Endothelial cell of umbilical vein (primary cell): Measurements from ENCODE around the gene SEMA3A. TPM values are rescaled to one million over a fixed set of nuclear protein-coding genes. Genes with fewer than 3 reads are reported as not detected.

Experiments used
- BruUV-seq: library from RNA; stranded (reverse); fragments of 400-500 nt; replicated peaks from 2 replicates; lab custom pipeline; 2021; lab: Mats Ljungman, UMichigan
- CTCF ChIA-PET: fragments of 300-600, 350-600 bp; sonication (Branson Sonifier 250); formaldehyde crosslinking; loops from one replicate; lab custom pipeline; 2021; ENCODE audit warnings: antibody characterized with exemption, inconsistent platforms; lab: Charles Lee
- POLR2A ChIA-PET: fragments of 300-600, 350-600 bp; sonication (Branson Sonifier 250); formaldehyde crosslinking; loops from one replicate; lab custom pipeline; 2021; ENCODE audit warnings: antibody characterized with exemption, inconsistent platforms; lab: Charles Lee
- DNase-seq: peaks from one replicate; pipeline ENCODE4 v3.0.0-alpha.2; 2011; ENCODE audit warnings: low read depth, low spot score
- FAIRE-seq: peaks from 2 replicates; lab custom pipeline; 2011; peaks lifted over from hg19 to GRCh38; lab: Jason Lieb, UNC
- H2AFZ ChIP-seq: 2 replicates; pipeline ENCODE4 v1.6.0; 2012; ENCODE audit warnings: low read depth, low read length, control low read depth, inconsistent platforms
- H3K27ac ChIP-seq: 2 replicates; pipeline ENCODE4 v1.5.1; 2011; ENCODE audit warnings: low read depth, mild to moderate bottlenecking, control low read depth, low read length, moderate library complexity; ENCODE audit not compliant: insufficient read depth
- H3K27me3 ChIP-seq, 2 experiments: 2 replicates each; pipeline versions ENCODE4 v1.6.0 to v1.6.1; 2011; ENCODE audit warnings: low read length in 2 of 2, mixed read lengths in 1 of 2; ENCODE audit not compliant: control insufficient read depth in 2 of 2, insufficient read depth in 2 of 2
- H3K36me3 ChIP-seq, 2 experiments: 2 replicates in 1 of 2; 3 replicates in 1 of 2; pipeline ENCODE4 v1.5.1; 2011; ENCODE audit warnings: low read length in 2 of 2, mild to moderate bottlenecking in 1 of 2, moderate library complexity in 1 of 2; ENCODE audit not compliant: control insufficient read depth in 2 of 2, insufficient read depth in 2 of 2; ENCODE audit errors: extremely low read depth in 1 of 2
- H3K4me1 ChIP-seq: 3 replicates; pipeline ENCODE4 v1.5.1; 2011; ENCODE audit warnings: mild to moderate bottlenecking, low read length; ENCODE audit not compliant: control insufficient read depth, insufficient read depth; ENCODE audit errors: extremely low read depth
- H3K4me2 ChIP-seq: 2 replicates; pipeline ENCODE4 v1.6.1; 2011; ENCODE audit warnings: low read length, control low read depth, mixed read lengths; ENCODE audit not compliant: insufficient read depth
- H3K4me3 ChIP-seq, 3 experiments: fragments of 200-600 bp in 1 of 3; sonication (generic), shearing (Covaris generic) in 1 of 3; replicated peaks in 1 of 3; 2 replicates each; pipeline ENCODE4 v1.5.1; 2011 to 2016; ENCODE audit warnings: control low read depth in 3 of 3, low read length in 3 of 3, mild to moderate bottlenecking in 2 of 3, inconsistent platforms in 1 of 3, low read depth in 1 of 3, moderate library complexity in 1 of 3; ENCODE audit not compliant: insufficient read depth in 1 of 3
- H3K79me2 ChIP-seq: 2 replicates; pipeline ENCODE4 v1.6.0; 2012; ENCODE audit warnings: low read length, inconsistent platforms; ENCODE audit not compliant: control insufficient read depth, insufficient read depth
- H3K9ac ChIP-seq: replicated peaks from 2 replicates; pipeline ENCODE3; 2011; ENCODE audit warnings: low read length, control low read depth; ENCODE audit not compliant: insufficient read depth; ENCODE audit errors: extremely low read depth
- H3K9me1 ChIP-seq: replicated peaks from 3 replicates; pipeline ENCODE4 v1.6.0; 2011; ENCODE audit warnings: mild to moderate bottlenecking, low read length; ENCODE audit not compliant: control insufficient read depth, insufficient read depth; ENCODE audit errors: extremely low read depth
- H3K9me3 ChIP-seq: replicated peaks from 2 replicates; pipeline ENCODE4 v1.5.1; 2012; ENCODE audit warnings: low read length, inconsistent platforms; ENCODE audit not compliant: control insufficient read depth, insufficient read depth
- H4K20me1 ChIP-seq: replicated peaks from 2 replicates; pipeline ENCODE3; 2011; ENCODE audit warnings: mild to moderate bottlenecking, low read length; ENCODE audit not compliant: control insufficient read depth, insufficient read depth; ENCODE audit errors: extremely low read depth
- FOS ChIP-seq: IDR thresholded peaks from 2 replicates; pipeline ENCODE4 v1.6.1; 2011; ENCODE audit warnings: mild to moderate bottlenecking, low read length, moderate library complexity, borderline replicate concordance; ENCODE audit not compliant: insufficient read depth
- MYC ChIP-seq: IDR thresholded peaks from one replicate; pipeline ENCODE4 v1.6.1; 2011; ENCODE audit warnings: mild to moderate bottlenecking, low read depth, low read length
- POLR2A ChIP-seq: IDR thresholded peaks from 2 replicates; pipeline ENCODE4 v1.6.1; 2012; ENCODE audit warnings: low read depth, mild to moderate bottlenecking, control low read depth, low read length
- dilution Hi-C: fragments of 300-500 bp; cut with MboI; formaldehyde crosslinking; loops from one replicate; pipeline ENCODE4 v1.15.0; 2019; ENCODE audit warnings: low sequenced_read_pairs; ENCODE audit not compliant: extremely low pct_ligation_motif_present
- intact Hi-C: fragments of 100-400 bp; cut with micrococcal nuclease; formaldehyde crosslinking; loops from one replicate; pipeline ENCODE4 v1.10.0; 2022
- polyA plus RNA-seq, 4 experiments: library from polyadenylated mRNA; depleted of rRNA in 3 of 4; stranded (reverse) in 3 of 4; unstranded in 1 of 4; fragments of >200 nt; gene quantifications; 2 replicates each; pipeline versions ENCODE4 v1.2.1 to v1.2.3, GENCODE V29; 2011 to 2012; ENCODE audit warnings: missing spikeins in 1 of 4
- total RNA-seq: library from RNA; stranded (reverse); gene quantifications from 2 replicates; pipeline ENCODE4 v1.2.3, GENCODE V29; 2021
- TF ChIP-seq, protein P1 (sequence below), 2 donors: IDR thresholded peaks; 1 replicate in 1 of 2; 2 replicates in 1 of 2; pipeline ENCODE4 v1.5.1; 2011; ENCODE audit warnings: low read length in 2 of 2, mild to moderate bottlenecking in 2 of 2, moderate library complexity in 2 of 2, control low read depth in 1 of 2, inconsistent platforms in 1 of 2, low read depth in 1 of 2; ENCODE audit not compliant: insufficient read depth in 1 of 2; ENCODE audit errors: extremely low read depth in 1 of 2

Gene SEMA3A
- total and polyA plus RNA-seq, 2 donors (not counting 3 experiments of a cell fraction or from before 2014, with no cell fraction given), result 0.68 to 1.2 TPM

DNA sequence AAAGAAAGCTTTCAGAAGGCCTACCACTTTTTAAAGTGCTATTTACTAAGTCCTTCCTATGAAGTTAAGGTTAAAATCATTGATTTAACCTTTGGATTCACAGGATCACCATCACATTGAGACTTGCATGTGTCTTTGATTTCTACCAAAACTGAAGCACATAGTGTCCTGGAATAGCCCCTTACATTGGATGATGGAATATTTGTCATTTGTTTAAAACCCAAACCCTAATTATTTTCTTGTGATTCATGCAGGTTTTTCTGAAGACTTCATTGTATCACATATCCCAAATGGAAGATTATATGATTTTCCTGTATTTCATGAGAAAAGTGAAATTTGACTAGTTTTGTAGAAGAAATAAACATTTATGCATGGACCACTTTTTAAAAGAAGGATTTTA is 3.3 kb downstream of the SEMA3A start:
- FAIRE-seq, result no peak
- intact Hi-C loops, result loop anchor here (5.0 to 10.0 kb wide), 3 partner anchors 69 to 994 kb away; partner anchors contain the start of gene SEMA3D
- H3K4me3 ChIP-seq, result no peak overlapping the region
- H4K20me1 ChIP-seq, result no peaks in the 10 kb centered on the region
- peaks cover 17% of the 10 kb centered on the region for H3K4me1 ChIP-seq
- dilution Hi-C loops, result no loop called here
- H3K9me1 ChIP-seq, result no peaks in the 10 kb centered on the region
- POLR2A ChIA-PET, result interaction anchor here (0.6 kb wide), 1 partner anchor 54 kb away, joined by 4 read pairs; no protein-coding TSS in a partner anchor
- H3K27me3 ChIP-seq, result no peaks in the 10 kb centered on the region
- no peaks in the 10 kb centered on the region for H3K79me2 ChIP-seq
- no peak overlapping the region for H3K27ac ChIP-seq
- BruUV-seq, result no TSS peak
- no peak overlapping the region for H2AFZ ChIP-seq
- CTCF ChIA-PET, result interaction anchor here (0.7 to 1.2 kb wide), 2 partner anchors 142 to 214 kb away, joined by 3 to 4 read pairs; no protein-coding TSS in a partner anchor
- no peaks in the 10 kb centered on the region for H3K36me3 ChIP-seq
- DNase-seq, result peak; percentile 7
- H3K9ac ChIP-seq, result no peak overlapping the region
- H3K4me2 ChIP-seq, result no peak overlapping the region
- H3K9me3 ChIP-seq, result no peaks in the 10 kb centered on the region
- TF ChIP-seq, protein P1, sequence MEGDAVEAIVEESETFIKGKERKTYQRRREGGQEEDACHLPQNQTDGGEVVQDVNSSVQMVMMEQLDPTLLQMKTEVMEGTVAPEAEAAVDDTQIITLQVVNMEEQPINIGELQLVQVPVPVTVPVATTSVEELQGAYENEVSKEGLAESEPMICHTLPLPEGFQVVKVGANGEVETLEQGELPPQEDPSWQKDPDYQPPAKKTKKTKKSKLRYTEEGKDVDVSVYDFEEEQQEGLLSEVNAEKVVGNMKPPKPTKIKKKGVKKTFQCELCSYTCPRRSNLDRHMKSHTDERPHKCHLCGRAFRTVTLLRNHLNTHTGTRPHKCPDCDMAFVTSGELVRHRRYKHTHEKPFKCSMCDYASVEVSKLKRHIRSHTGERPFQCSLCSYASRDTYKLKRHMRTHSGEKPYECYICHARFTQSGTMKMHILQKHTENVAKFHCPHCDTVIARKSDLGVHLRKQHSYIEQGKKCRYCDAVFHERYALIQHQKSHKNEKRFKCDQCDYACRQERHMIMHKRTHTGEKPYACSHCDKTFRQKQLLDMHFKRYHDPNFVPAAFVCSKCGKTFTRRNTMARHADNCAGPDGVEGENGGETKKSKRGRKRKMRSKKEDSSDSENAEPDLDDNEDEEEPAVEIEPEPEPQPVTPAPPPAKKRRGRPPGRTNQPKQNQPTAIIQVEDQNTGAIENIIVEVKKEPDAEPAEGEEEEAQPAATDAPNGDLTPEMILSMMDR (IDR thresholded peaks at IDR 0.05; ENCODE audit: extremely low read depth in 1 of 2, insufficient read depth in 1 of 2, low read depth in 1 of 2, low read length in 2 of 2), result no peak
- TF ChIP-seq MYC (no peak), FOS (no peak)

DNA sequence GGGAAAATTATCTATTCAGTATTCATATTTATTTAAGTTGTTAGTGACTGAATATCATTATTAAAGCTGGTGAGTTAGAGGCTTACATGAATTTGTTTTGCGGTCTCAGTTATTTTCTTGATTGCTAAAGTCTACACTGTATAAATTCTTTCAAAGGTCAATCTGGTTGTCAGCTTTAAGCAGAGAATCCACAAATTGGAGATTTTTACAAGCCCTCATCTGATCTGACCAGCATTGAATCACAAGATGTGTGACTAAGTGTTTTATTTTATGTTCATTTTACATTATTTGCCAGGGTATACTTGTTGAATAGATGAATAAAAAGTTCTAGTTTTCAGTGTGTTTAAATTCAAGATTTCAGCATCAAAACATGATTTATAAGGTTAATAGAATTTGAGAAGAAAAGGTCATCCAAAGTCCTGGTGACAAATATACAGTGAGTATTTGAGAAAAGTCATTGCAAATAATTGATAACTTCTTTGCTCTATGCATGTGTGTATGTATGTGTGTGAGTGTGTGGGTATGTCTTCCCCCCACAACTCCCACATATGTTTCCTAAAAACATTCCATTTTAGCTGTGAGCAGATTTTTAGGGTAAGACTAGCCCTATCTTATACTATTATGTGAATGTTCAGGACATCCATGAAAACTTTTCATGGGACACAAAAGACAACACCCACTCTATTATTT is 4.4 kb downstream of the SEMA3A start:
- TF ChIP-seq FOS (no peak), POLR2A (no peak)
- Histone ChIP-seq H3K9ac (no peak overlapping the region), H3K4me2 (no peak overlapping the region), H3K9me3 (no peaks in the 10 kb centered on the region), H3K27me3 (no peaks in the 10 kb centered on the region), H4K20me1 (no peaks in the 10 kb centered on the region), H3K27ac (no peak overlapping the region), H3K79me2 (no peaks in the 10 kb centered on the region), H3K4me3 (no peak overlapping the region), H2AFZ (no peak overlapping the region), H3K36me3 (no peaks in the 10 kb centered on the region), H3K4me1 (peaks cover 17% of the 10 kb centered on the region), H3K9me1 (no peaks in the 10 kb centered on the region)
- dilution Hi-C loops, result no loop called here
- DNase-seq (peak; percentile 23), FAIRE-seq (no peak)
- CTCF ChIA-PET, result interaction anchor here (1.4 to 2.9 kb wide), 3 partner anchors 205 to 254 kb away, joined by 5 to 25 read pairs (median 20); no protein-coding TSS in a partner anchor
- BruUV-seq, result no TSS peak
- intact Hi-C loops, result loop anchor here (5.0 to 10.0 kb wide), 3 partner anchors 68 to 995 kb away; partner anchors contain the start of gene SEMA3D
- POLR2A ChIA-PET, result no interaction called here
